OCI-LY1 (cell line): ENCODE data around the gene FAT1.

ENCODE experiments used
- CTCF ChIP-seq: fragments of 200-600 bp; sonication (generic), shearing (Covaris generic); IDR thresholded peaks from 2 replicates; pipeline ENCODE4 v1.5.1; 2017; ENCODE audit warnings: mild to moderate bottlenecking, antibody characterized with exemption, low read length, moderate library complexity, mixed read lengths
- EZH2 ChIP-seq: fragments of 200-600 bp; sonication (generic), shearing (Covaris generic); IDR thresholded peaks from 2 replicates; pipeline ENCODE4 v1.8.0; 2017; ENCODE audit warnings: borderline replicate concordance, mixed run types, mild to moderate bottlenecking, antibody characterized with exemption, low read length, moderate library complexity, mixed read lengths

- TF ChIP-seq EZH2, result no peak
- TF ChIP-seq CTCF, result no peak
Observed at GRCh38 chr4:186739802-186740434, 16.3 kb upstream of the FAT1 start.
